ENCODE data around the gene CENPF. TPM values are rescaled to one million over a fixed set of nuclear protein-coding genes. Genes with fewer than 3 reads are reported as not detected.
A peak's percentile ranks its signal among the peaks of the same experiment; 100 is the strongest.

The CENPF gene
- total RNA-seq, 1 experiment from 2014 or later, result 156 TPM

- intact Hi-C loops (cut with micrococcal nuclease; ENCODE audit: unreplicated experiment), result no loop called here
- TF ChIP-seq EZH2 (IDR thresholded peaks at IDR 0.05; ENCODE audit: low read depth), result no peak
- TF ChIP-seq, protein P1, sequence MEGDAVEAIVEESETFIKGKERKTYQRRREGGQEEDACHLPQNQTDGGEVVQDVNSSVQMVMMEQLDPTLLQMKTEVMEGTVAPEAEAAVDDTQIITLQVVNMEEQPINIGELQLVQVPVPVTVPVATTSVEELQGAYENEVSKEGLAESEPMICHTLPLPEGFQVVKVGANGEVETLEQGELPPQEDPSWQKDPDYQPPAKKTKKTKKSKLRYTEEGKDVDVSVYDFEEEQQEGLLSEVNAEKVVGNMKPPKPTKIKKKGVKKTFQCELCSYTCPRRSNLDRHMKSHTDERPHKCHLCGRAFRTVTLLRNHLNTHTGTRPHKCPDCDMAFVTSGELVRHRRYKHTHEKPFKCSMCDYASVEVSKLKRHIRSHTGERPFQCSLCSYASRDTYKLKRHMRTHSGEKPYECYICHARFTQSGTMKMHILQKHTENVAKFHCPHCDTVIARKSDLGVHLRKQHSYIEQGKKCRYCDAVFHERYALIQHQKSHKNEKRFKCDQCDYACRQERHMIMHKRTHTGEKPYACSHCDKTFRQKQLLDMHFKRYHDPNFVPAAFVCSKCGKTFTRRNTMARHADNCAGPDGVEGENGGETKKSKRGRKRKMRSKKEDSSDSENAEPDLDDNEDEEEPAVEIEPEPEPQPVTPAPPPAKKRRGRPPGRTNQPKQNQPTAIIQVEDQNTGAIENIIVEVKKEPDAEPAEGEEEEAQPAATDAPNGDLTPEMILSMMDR (conservative IDR thresholded peaks at IDR 0.05), result no peak
- ChIA-PET POLR2A (ENCODE audit: unreplicated experiment) (no interaction called here), CTCF (no interaction called here)
- no peaks in the 10 kb centered on the region; the same call in 1 of the 2 replicates for H3K4me1 ChIP-seq (replicated peaks; ENCODE audit: insufficient read depth)
- no peak for DNase-seq
- H3K4me3 ChIP-seq, result no peak overlapping the region
- H3K4me2 ChIP-seq, result no peak overlapping the region
- no peak overlapping the region for H3K27ac ChIP-seq
- BruUV-seq (replicated peaks), result no TSS peak
- no peaks in the 10 kb centered on the region for H4K20me1 ChIP-seq (ENCODE audit: insufficient read depth)
- no peak overlapping the region for H2AFZ ChIP-seq
- H3K9me2 ChIP-seq (ENCODE audit: insufficient read depth), result no peaks in the 10 kb centered on the region
- H3K9me3 ChIP-seq (ENCODE audit: insufficient read depth, low read depth), result no peaks in the 10 kb centered on the region
- no peaks in the 10 kb centered on the region for H3K79me2 ChIP-seq (ENCODE audit: low read depth)
- H3K27me3 ChIP-seq (ENCODE audit: insufficient read depth, low read depth), result no peaks in the 10 kb centered on the region
- H3K36me3 ChIP-seq (ENCODE audit: low read depth), result peaks cover 41% of the 10 kb centered on the region; the same call in 1 of the 2 replicates
- peaks cover 10% of the 10 kb centered on the region; the same call in 1 of the 2 replicates for H3F3A ChIP-seq (ENCODE audit: insufficient read depth, low read depth)
Measured at GRCh38 chr1:214635086-214635485, 32.1 kb downstream of the CENPF start.

DNA sequence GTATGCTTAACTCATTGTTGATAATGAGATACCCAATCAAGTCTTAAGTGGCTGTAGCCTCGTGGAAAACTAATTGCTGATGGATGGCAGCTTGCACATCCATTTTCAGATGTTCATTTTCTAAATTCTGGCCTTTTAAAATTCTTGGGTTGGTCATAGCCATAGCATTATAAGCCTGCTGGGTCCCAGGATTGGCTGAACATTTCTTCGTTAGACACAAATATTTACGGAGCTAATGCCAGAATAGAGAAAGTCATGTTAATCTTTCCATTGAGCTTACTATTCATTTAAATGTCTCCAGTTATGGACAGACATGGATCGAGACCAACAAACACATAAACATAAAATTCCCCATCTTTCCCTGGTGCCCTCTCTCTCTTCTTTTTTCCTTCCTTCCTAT, 32.5 kb downstream of the CENPF start:
- CTCF ChIA-PET, result no interaction called here
- POLR2A ChIA-PET (ENCODE audit: unreplicated experiment), result no interaction called here
- Histone ChIP-seq H4K20me1 (ENCODE audit: insufficient read depth) (no peaks in the 10 kb centered on the region), H3K27me3 (ENCODE audit: insufficient read depth, low read depth) (no peaks in the 10 kb centered on the region), H3K36me3 (ENCODE audit: low read depth) (peaks cover 44% of the 10 kb centered on the region; the same call in 1 of the 2 replicates), H3K4me2 (no peak overlapping the region), H3F3A (ENCODE audit: insufficient read depth, low read depth) (peaks cover 10% of the 10 kb centered on the region; the same call in 1 of the 2 replicates), H3K4me1 (replicated peaks; ENCODE audit: insufficient read depth) (no peaks in the 10 kb centered on the region; the same call in 1 of the 2 replicates), H3K9me3 (ENCODE audit: insufficient read depth, low read depth) (no peaks in the 10 kb centered on the region), H3K27ac (no peak overlapping the region), H3K79me2 (ENCODE audit: low read depth) (no peaks in the 10 kb centered on the region), H2AFZ (no peak overlapping the region), H3K4me3 (no peak overlapping the region), H3K9me2 (ENCODE audit: insufficient read depth) (no peaks in the 10 kb centered on the region)
- BruUV-seq (replicated peaks), result no TSS peak
- intact Hi-C loops (cut with micrococcal nuclease; ENCODE audit: unreplicated experiment), result no loop called here
- TF ChIP-seq, protein P1 (conservative IDR thresholded peaks at IDR 0.05), result no peak
- no peak for TF ChIP-seq EZH2 (IDR thresholded peaks at IDR 0.05; ENCODE audit: low read depth)
- no peak for DNase-seq

GRCh38 chr1:214636436-214636835, 33.4 kb downstream of the CENPF start:
- Histone ChIP-seq H3F3A (ENCODE audit: insufficient read depth, low read depth) (peaks cover 10% of the 10 kb centered on the region; the same call in 1 of the 2 replicates), H3K4me1 (replicated peaks; ENCODE audit: insufficient read depth) (no peaks in the 10 kb centered on the region; the same call in 1 of the 2 replicates), H3K27me3 (ENCODE audit: insufficient read depth, low read depth) (no peaks in the 10 kb centered on the region), H3K4me2 (no peak overlapping the region), H4K20me1 (ENCODE audit: insufficient read depth) (no peaks in the 10 kb centered on the region), H3K4me3 (no peak overlapping the region), H3K27ac (0 out of 2 replicates have a peak overlapping the region, but pooled peaks have one; percentile 2), H3K9me3 (ENCODE audit: insufficient read depth, low read depth) (no peaks in the 10 kb centered on the region), H2AFZ (no peak overlapping the region), H3K36me3 (ENCODE audit: low read depth) (peaks cover 47% of the 10 kb centered on the region; the same call in 1 of the 2 replicates), H3K9me2 (ENCODE audit: insufficient read depth) (no peaks in the 10 kb centered on the region), H3K79me2 (ENCODE audit: low read depth) (no peaks in the 10 kb centered on the region)
- ChIA-PET CTCF (no interaction called here), POLR2A (ENCODE audit: unreplicated experiment) (interaction anchor here (0.7 kb wide), 1 partner anchor 964 kb away, joined by 10 read pairs; no protein-coding TSS in a partner anchor)
- DNase-seq, result no peak
- BruUV-seq (replicated peaks), result no TSS peak
- TF ChIP-seq, protein P1 (conservative IDR thresholded peaks at IDR 0.05), result no peak
- no peak for TF ChIP-seq EZH2 (IDR thresholded peaks at IDR 0.05; ENCODE audit: low read depth)
- intact Hi-C loops (cut with micrococcal nuclease; ENCODE audit: unreplicated experiment), result no loop called here

Data from PC-9 (cell line).